Immature natural killer cell (primary cell): ENCODE results near the gene CHI3L1. TPM values are rescaled to one million over a fixed set of nuclear protein-coding genes. Genes with fewer than 3 reads are reported as not detected.

Experiments used
- DNase-seq, 3 donors: peaks; one replicate each; pipeline ENCODE4 v3.0.0; 2022; ENCODE audit warnings: mixed read lengths in 1 of 3
- H3K27ac Mint-ChIP-seq, 6 donors: one replicate each; pipeline ENCODE4 v1.8.0; 2020; ENCODE audit warnings: mixed read lengths in 6 of 6, mild to moderate bottlenecking in 5 of 6, inconsistent platforms in 4 of 6, moderate library complexity in 3 of 6
- H3K27me3 Mint-ChIP-seq, 3 donors: one replicate each; pipeline ENCODE4 v1.8.0; 2020 to 2021; ENCODE audit warnings: low read depth in 3 of 3, mild to moderate bottlenecking in 3 of 3, mixed read lengths in 3 of 3, moderate library complexity in 3 of 3, inconsistent platforms in 1 of 3
- H3K36me3 Mint-ChIP-seq, 3 donors: one replicate each; pipeline ENCODE4 v1.8.0; 2020; ENCODE audit warnings: mixed read lengths in 3 of 3, inconsistent platforms in 2 of 3, mild to moderate bottlenecking in 2 of 3
- H3K4me1 Mint-ChIP-seq, 2 donors: one replicate each; pipeline ENCODE4 v1.8.0; 2020; ENCODE audit warnings: inconsistent platforms in 2 of 2, mild to moderate bottlenecking in 2 of 2, mixed read lengths in 2 of 2, moderate library complexity in 1 of 2
- H3K4me3 Mint-ChIP-seq, 5 donors: one replicate each; pipeline ENCODE4 v1.8.0; 2020; ENCODE audit warnings: mild to moderate bottlenecking in 5 of 5, mixed read lengths in 5 of 5, inconsistent platforms in 3 of 5, moderate library complexity in 3 of 5
- H3K9me3 Mint-ChIP-seq, 6 donors: one replicate each; pipeline ENCODE4 v1.8.0; 2020; ENCODE audit warnings: mild to moderate bottlenecking in 6 of 6, mixed read lengths in 6 of 6, inconsistent platforms in 4 of 6, moderate library complexity in 3 of 6
- polyA plus RNA-seq, 3 donors: library from polyadenylated mRNA; unstranded; fragments of 300-500 nt; fragmentation: Illumina TruSeq; gene quantifications; one replicate each; pipeline ENCODE4 v1.2.3, GENCODE V29; 2021

Gene CHI3L1
- polyA plus RNA-seq, 3 donors from 2014 or later, result not detected

- Mint-ChIP-seq H3K36me3 (no peaks in the 10 kb centered on the region), H3K4me3 (no peak overlapping the region), H3K4me1 (no peaks in the 10 kb centered on the region)
Observed at GRCh38 chr1:203215573-203215972, 29.1 kb upstream of the CHI3L1 start.

GRCh38 chr1:203214871-203215270 lies 28.4 kb upstream of the CHI3L1 start:
- no peak for DNase-seq
- no peak overlapping the region for H3K27ac Mint-ChIP-seq
- H3K9me3 Mint-ChIP-seq, result peaks cover 0 to 5% (median 0%) of the 10 kb centered on the region in 6 donors
- peaks cover 4 to 14% (median 6%) of the 10 kb centered on the region in 3 donors for H3K27me3 Mint-ChIP-seq
- H3K4me3 Mint-ChIP-seq, result no peak overlapping the region
- no peaks in the 10 kb centered on the region for H3K4me1 Mint-ChIP-seq
- H3K36me3 Mint-ChIP-seq, result no peaks in the 10 kb centered on the region

More at GRCh38 chr1:203215573-203215972, 29.1 kb upstream of the CHI3L1 start:
- Mint-ChIP-seq H3K9me3 (peaks cover 0 to 5% (median 0%) of the 10 kb centered on the region in 6 donors), H3K27me3 (peaks cover 4 to 14% (median 5%) of the 10 kb centered on the region in 3 donors), H3K27ac (no peak overlapping the region)
- no peak for DNase-seq

GRCh38 chr1:203213126-203213525 lies 26.6 kb upstream of the CHI3L1 start:
- H3K9me3 Mint-ChIP-seq, result peaks cover 0 to 5% (median 0%) of the 10 kb centered on the region in 6 donors
- H3K4me1 Mint-ChIP-seq, result no peaks in the 10 kb centered on the region
- no peak overlapping the region for H3K4me3 Mint-ChIP-seq
- no peak overlapping the region for H3K27ac Mint-ChIP-seq
- H3K36me3 Mint-ChIP-seq, result no peaks in the 10 kb centered on the region
- peaks cover 4 to 14% (median 6%) of the 10 kb centered on the region in 3 donors for H3K27me3 Mint-ChIP-seq
- DNase-seq, result no peak

- Mint-ChIP-seq H3K4me1 (no peaks in the 10 kb centered on the region), H3K4me3 (no peak overlapping the region), H3K27ac (no peak overlapping the region), H3K27me3 (peaks cover 2 to 14% (median 6%) of the 10 kb centered on the region in 3 donors), H3K36me3 (no peaks in the 10 kb centered on the region), H3K9me3 (peaks cover 0 to 5% (median 0%) of the 10 kb centered on the region in 6 donors)
- DNase-seq, result no peak
Observed at GRCh38 chr1:203211812-203212211, 25.3 kb upstream of the CHI3L1 start.

GRCh38 chr1:203210988-203211387 lies 24.5 kb upstream of the CHI3L1 start:
- Mint-ChIP-seq H3K27me3 (peaks cover 0 to 8% (median 6%) of the 10 kb centered on the region in 3 donors), H3K4me1 (no peaks in the 10 kb centered on the region), H3K4me3 (no peak overlapping the region), H3K36me3 (no peaks in the 10 kb centered on the region), H3K9me3 (no peaks in the 10 kb centered on the region), H3K27ac (no peak overlapping the region)
- DNase-seq, result no peak

GRCh38 chr1:203210350-203210749 lies 23.8 kb upstream of the CHI3L1 start:
- Mint-ChIP-seq H3K4me3 (no peak overlapping the region), H3K27me3 (peaks cover 0 to 8% (median 5%) of the 10 kb centered on the region in 3 donors), H3K27ac (no peak overlapping the region)

GRCh38 chr1:203208181-203208580 lies 21.7 kb upstream of the CHI3L1 start:
- peaks cover 2 to 3% (median 3%) of the 10 kb centered on the region in 3 donors for H3K27me3 Mint-ChIP-seq
- H3K9me3 Mint-ChIP-seq, result no peaks in the 10 kb centered on the region
- no peaks in the 10 kb centered on the region for H3K4me1 Mint-ChIP-seq
- H3K4me3 Mint-ChIP-seq, result no peak overlapping the region
- H3K36me3 Mint-ChIP-seq, result no peaks in the 10 kb centered on the region
- H3K27ac Mint-ChIP-seq, result no peak overlapping the region
- no peak for DNase-seq

More at GRCh38 chr1:203210350-203210749, 23.8 kb upstream of the CHI3L1 start:
- Mint-ChIP-seq H3K9me3 (no peaks in the 10 kb centered on the region), H3K4me1 (no peaks in the 10 kb centered on the region), H3K36me3 (no peaks in the 10 kb centered on the region)
- no peak for DNase-seq

GRCh38 chr1:203207751-203208150 lies 21.2 kb upstream of the CHI3L1 start:
- DNase-seq, result no peak
- Mint-ChIP-seq H3K27ac (no peak overlapping the region), H3K9me3 (no peaks in the 10 kb centered on the region), H3K27me3 (peaks cover 2 to 3% (median 3%) of the 10 kb centered on the region in 3 donors), H3K4me1 (no peaks in the 10 kb centered on the region), H3K4me3 (no peak overlapping the region), H3K36me3 (no peaks in the 10 kb centered on the region)

- peaks cover 3 to 5% (median 3%) of the 10 kb centered on the region in 3 donors for H3K27me3 Mint-ChIP-seq
- no peaks in the 10 kb centered on the region for H3K9me3 Mint-ChIP-seq
- no peaks in the 10 kb centered on the region for H3K36me3 Mint-ChIP-seq
- no peak for DNase-seq
- H3K4me3 Mint-ChIP-seq, result no peak overlapping the region
- H3K4me1 Mint-ChIP-seq, result no peaks in the 10 kb centered on the region
- H3K27ac Mint-ChIP-seq, result no peak overlapping the region
Observed at GRCh38 chr1:203206129-203206687, 19.7 kb upstream of the CHI3L1 start.

- H3K4me1 Mint-ChIP-seq, result no peaks in the 10 kb centered on the region
- no peak for DNase-seq
- H3K27ac Mint-ChIP-seq, result no peak overlapping the region
- no peaks in the 10 kb centered on the region for H3K36me3 Mint-ChIP-seq
- no peak overlapping the region for H3K4me3 Mint-ChIP-seq
- peaks cover 0 to 7% (median 5%) of the 10 kb centered on the region in 3 donors for H3K27me3 Mint-ChIP-seq
- H3K9me3 Mint-ChIP-seq, result no peaks in the 10 kb centered on the region
Observed at GRCh38 chr1:203204756-203205155, 18.3 kb upstream of the CHI3L1 start.

GRCh38 chr1:203202431-203203245 lies 16.1 kb upstream of the CHI3L1 start:
- no peak for DNase-seq
- Mint-ChIP-seq H3K27ac (no peak overlapping the region), H3K4me1 (no peaks in the 10 kb centered on the region), H3K4me3 (no peak overlapping the region), H3K36me3 (no peaks in the 10 kb centered on the region), H3K27me3 (peaks cover 0 to 10% (median 5%) of the 10 kb centered on the region in 3 donors), H3K9me3 (no peaks in the 10 kb centered on the region)

GRCh38 chr1:203201516-203202205 lies 15.2 kb upstream of the CHI3L1 start:
- Mint-ChIP-seq H3K27ac (no peak overlapping the region), H3K36me3 (no peaks in the 10 kb centered on the region), H3K4me1 (no peaks in the 10 kb centered on the region)

GRCh38 chr1:203200916-203201315 lies 14.4 kb upstream of the CHI3L1 start:
- Mint-ChIP-seq H3K27me3 (peaks cover 0 to 10% (median 5%) of the 10 kb centered on the region in 3 donors), H3K36me3 (no peaks in the 10 kb centered on the region), H3K9me3 (no peaks in the 10 kb centered on the region), H3K4me1 (no peaks in the 10 kb centered on the region), H3K4me3 (no peak overlapping the region), H3K27ac (no peak overlapping the region)
- no peak for DNase-seq

More at GRCh38 chr1:203201516-203202205, 15.2 kb upstream of the CHI3L1 start:
- Mint-ChIP-seq H3K4me3 (no peak overlapping the region), H3K9me3 (no peaks in the 10 kb centered on the region), H3K27me3 (peaks cover 0 to 10% (median 5%) of the 10 kb centered on the region in 3 donors)
- DNase-seq, result no peak
